Measurements from ENCODE around the gene USP32.
"Not testable (repeated sequence)": the region's sequence is repeated elsewhere in the genome, so short reads cannot be mapped to it uniquely, and the experiment has no call there.

USP32 gene

DNA sequence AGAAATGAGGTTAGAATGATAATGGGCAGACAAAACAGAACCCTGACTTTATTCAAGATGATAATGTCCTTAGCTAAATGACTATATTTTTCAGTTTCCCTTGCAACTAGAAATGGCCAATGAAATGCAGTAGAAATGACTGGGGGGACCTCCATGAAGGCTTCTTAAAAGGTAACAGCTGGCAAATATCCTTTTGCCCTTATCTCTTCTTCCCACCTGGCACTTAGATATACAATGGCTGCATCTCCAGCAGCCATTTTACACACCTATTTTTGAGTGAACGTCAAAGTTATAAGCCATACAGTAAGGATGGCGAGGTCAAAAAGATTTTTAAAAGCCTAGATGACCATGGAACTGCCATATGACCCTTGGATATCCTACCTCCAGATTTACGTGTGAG lies 39.9 kb downstream of the USP32 start:
- in situ Hi-C loops (cut with MboI; ENCODE audit: low sequenced_read_pairs, unreplicated experiment) = no loop called here
- no peak for DNase-seq (ENCODE audit: low spot score)
- TF ChIP-seq, protein P1, sequence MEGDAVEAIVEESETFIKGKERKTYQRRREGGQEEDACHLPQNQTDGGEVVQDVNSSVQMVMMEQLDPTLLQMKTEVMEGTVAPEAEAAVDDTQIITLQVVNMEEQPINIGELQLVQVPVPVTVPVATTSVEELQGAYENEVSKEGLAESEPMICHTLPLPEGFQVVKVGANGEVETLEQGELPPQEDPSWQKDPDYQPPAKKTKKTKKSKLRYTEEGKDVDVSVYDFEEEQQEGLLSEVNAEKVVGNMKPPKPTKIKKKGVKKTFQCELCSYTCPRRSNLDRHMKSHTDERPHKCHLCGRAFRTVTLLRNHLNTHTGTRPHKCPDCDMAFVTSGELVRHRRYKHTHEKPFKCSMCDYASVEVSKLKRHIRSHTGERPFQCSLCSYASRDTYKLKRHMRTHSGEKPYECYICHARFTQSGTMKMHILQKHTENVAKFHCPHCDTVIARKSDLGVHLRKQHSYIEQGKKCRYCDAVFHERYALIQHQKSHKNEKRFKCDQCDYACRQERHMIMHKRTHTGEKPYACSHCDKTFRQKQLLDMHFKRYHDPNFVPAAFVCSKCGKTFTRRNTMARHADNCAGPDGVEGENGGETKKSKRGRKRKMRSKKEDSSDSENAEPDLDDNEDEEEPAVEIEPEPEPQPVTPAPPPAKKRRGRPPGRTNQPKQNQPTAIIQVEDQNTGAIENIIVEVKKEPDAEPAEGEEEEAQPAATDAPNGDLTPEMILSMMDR (IDR thresholded peaks at IDR 0.05; ENCODE audit: borderline replicate concordance, control extremely low read depth, extremely low read depth, insufficient read depth, missing control alignments) = no peak

DNA sequence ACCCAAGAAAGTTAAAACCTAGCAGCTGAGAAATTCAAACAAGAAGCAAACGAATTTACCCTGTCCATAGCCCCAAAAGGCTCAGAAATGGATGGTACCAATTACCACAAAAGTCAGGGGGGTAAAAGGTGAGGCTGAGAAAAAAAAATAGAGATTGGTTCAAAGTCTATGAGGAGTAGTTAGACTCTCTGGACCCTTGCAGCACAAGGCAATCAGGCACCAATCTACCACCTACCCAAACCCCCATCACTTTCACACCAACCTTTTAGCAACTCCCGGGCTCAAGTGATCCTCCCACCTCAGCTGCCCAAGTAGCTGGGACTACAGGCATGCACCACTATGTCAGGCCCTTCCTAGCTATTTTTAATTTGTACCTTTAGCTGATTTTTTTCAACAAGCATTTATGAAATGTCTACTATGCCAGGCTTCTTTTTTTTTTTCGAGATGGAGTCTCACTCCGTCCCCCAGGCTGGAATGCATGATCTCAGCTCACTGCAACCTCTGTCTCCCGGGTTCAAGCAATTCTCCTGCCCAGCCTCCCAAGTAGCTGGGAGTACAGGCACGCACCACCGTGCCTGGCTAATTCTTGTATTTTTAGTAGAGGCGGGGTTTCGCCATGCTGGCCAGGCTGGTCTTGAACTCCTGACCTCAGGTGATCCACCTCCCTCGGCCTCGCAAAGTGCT lies 40.8 kb downstream of the USP32 start:
- DNase-seq (ENCODE audit: low spot score) = no peak
- in situ Hi-C loops (cut with MboI; ENCODE audit: low sequenced_read_pairs, unreplicated experiment) = no loop called here
- TF ChIP-seq, protein P1 (IDR thresholded peaks at IDR 0.05; ENCODE audit: borderline replicate concordance, control extremely low read depth, extremely low read depth, insufficient read depth, missing control alignments) = no peak

DNA sequence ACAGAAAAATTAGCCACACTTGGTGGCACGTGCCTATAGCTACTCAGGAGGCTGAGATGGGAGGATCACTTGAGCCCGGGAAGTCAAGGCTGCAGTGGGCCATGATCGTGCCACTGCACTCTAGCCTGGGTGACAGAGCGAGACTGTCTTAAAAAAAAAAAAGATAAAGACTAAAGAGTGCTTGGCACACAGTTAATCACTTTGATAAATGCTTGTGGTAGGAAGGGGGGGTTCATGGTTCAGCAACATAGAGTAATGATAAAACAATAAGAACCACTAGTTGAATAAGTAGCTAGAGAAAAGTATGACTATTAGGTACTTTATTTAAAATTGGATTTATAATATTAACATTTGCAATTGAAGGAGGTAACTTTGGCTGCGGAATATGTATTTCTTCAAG lies 43.3 kb downstream of the USP32 start:
- TF ChIP-seq, protein P1 (IDR thresholded peaks at IDR 0.05; ENCODE audit: borderline replicate concordance, control extremely low read depth, extremely low read depth, insufficient read depth, missing control alignments) = no peak
- in situ Hi-C loops (cut with MboI; ENCODE audit: low sequenced_read_pairs, unreplicated experiment) = no loop called here
- no peak for DNase-seq (ENCODE audit: low spot score)

- no peak for DNase-seq (ENCODE audit: low spot score)
- in situ Hi-C loops (cut with MboI; ENCODE audit: low sequenced_read_pairs, unreplicated experiment) = no loop called here
- TF ChIP-seq, protein P1 (IDR thresholded peaks at IDR 0.05; ENCODE audit: borderline replicate concordance, control extremely low read depth, extremely low read depth, insufficient read depth, missing control alignments) = no peak
Measured at GRCh38 chr17:60345233-60345632, 46.7 kb downstream of the USP32 start.

- in situ Hi-C loops (cut with MboI; ENCODE audit: low sequenced_read_pairs, unreplicated experiment); DNase-seq (ENCODE audit: low spot score): not testable (repeated sequence)
Measured at GRCh38 chr17:60342492-60342891, 49.4 kb downstream of the USP32 start.

GRCh38 chr17:60335289-60335688 lies 56.6 kb downstream of the USP32 start:
- no peak for DNase-seq (ENCODE audit: low spot score)
- in situ Hi-C loops (cut with MboI; ENCODE audit: low sequenced_read_pairs, unreplicated experiment) = no loop called here
- TF ChIP-seq, protein P1 (IDR thresholded peaks at IDR 0.05; ENCODE audit: borderline replicate concordance, control extremely low read depth, extremely low read depth, insufficient read depth, missing control alignments) = no peak

GRCh38 chr17:60333628-60334031 lies 58.3 kb downstream of the USP32 start:
- no peak for DNase-seq (ENCODE audit: low spot score)
- TF ChIP-seq, protein P1 (IDR thresholded peaks at IDR 0.05; ENCODE audit: borderline replicate concordance, control extremely low read depth, extremely low read depth, insufficient read depth, missing control alignments) = no peak
- in situ Hi-C loops (cut with MboI; ENCODE audit: low sequenced_read_pairs, unreplicated experiment) = no loop called here

- in situ Hi-C loops (cut with MboI; ENCODE audit: low sequenced_read_pairs, unreplicated experiment); DNase-seq (ENCODE audit: low spot score): not testable (repeated sequence)
Measured at GRCh38 chr17:60333072-60333471, 58.9 kb downstream of the USP32 start.

Data from GM13976 (cell line).